Subcutaneous adipose tissue (tissue), 4 donors: Measurements from ENCODE around the gene CORO1C. TPM values are rescaled to one million over a fixed set of nuclear protein-coding genes. Genes with fewer than 3 reads are reported as not detected.

Experiments used
- total RNA-seq, 4 donors: library from RNA; depleted of rRNA; stranded (reverse); fragments of >200 nt; gene quantifications; one replicate each; pipeline ENCODE4 v1.1.0, GENCODE V29; 2016
- TF ChIP-seq, protein P1 (sequence below): fragments of 450-650 bp; IDR thresholded peaks from one replicate; pipeline ENCODE4 v1.5.1; 2016; ENCODE audit warnings: low read depth, mild to moderate bottlenecking, control low read depth, antibody characterized with exemption, moderate library complexity

CORO1C gene
- total RNA-seq, 4 donors from 2014 or later = 151 to 320 (median 199) TPM

DNA sequence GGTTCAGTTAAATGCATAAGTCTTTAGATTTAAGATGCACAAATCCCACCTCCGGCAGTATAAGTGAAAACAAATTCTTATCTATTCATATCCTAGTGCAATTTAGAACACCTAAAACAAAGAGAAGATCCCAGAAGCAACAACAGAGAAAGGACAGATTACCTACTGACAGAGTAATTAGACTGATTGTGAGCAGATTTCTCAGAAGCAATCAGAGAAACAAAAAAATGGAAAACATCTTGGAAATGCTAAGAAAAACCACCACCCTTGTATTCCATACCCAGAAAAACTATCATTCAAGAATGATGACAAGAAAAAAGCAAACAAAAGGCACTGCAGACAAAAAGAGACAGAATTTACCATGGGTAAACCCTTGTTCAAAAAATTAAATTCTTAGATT is 50.0 kb downstream of the CORO1C start:
- TF ChIP-seq, protein P1, sequence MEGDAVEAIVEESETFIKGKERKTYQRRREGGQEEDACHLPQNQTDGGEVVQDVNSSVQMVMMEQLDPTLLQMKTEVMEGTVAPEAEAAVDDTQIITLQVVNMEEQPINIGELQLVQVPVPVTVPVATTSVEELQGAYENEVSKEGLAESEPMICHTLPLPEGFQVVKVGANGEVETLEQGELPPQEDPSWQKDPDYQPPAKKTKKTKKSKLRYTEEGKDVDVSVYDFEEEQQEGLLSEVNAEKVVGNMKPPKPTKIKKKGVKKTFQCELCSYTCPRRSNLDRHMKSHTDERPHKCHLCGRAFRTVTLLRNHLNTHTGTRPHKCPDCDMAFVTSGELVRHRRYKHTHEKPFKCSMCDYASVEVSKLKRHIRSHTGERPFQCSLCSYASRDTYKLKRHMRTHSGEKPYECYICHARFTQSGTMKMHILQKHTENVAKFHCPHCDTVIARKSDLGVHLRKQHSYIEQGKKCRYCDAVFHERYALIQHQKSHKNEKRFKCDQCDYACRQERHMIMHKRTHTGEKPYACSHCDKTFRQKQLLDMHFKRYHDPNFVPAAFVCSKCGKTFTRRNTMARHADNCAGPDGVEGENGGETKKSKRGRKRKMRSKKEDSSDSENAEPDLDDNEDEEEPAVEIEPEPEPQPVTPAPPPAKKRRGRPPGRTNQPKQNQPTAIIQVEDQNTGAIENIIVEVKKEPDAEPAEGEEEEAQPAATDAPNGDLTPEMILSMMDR = no peak

- TF ChIP-seq, protein P1 = no peak
Observed at GRCh38 chr12:108679106-108679681, 52.1 kb downstream of the CORO1C start.

GRCh38 chr12:108678104-108678730 is 53.1 kb downstream of the CORO1C start:
- TF ChIP-seq, protein P1 = no peak

DNA sequence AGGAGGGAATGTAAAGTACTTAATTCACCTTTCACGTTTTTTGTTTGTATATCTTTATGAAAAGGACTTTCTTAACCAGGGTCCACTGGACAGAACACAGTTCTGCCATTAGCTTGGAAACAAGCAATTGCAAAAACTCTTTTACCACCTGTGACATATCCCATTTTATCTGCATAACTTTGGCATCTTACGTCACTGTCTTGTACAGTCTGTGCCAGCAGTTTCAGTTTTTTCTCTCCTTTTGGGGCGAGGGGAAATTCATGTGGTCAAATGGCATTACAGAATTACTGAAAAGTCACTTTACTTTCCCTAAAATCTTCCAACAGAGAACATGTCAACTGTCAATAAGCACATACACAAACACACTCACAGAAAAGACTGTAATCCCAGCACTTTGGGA is 53.9 kb downstream of the CORO1C start:
- TF ChIP-seq, protein P1 = no peak

DNA sequence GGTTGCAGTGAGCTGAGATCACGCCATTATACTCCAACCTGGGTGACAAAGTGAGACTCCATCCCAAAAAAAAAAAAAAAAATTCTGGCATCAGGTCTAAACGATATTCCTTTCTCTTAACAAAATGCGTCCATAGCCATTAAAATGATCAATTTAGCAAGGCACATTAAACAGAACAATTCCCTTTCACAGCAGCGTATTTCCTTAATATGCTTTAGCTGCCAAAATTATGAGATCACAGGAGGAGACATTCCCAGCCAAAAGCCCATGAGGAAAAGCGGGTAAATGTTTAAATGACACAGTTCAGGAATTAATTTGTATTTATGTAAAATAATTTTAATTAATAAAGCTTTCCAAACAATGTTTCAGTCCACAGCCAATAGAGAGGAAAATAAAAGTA is 54.6 kb downstream of the CORO1C start:
- TF ChIP-seq, protein P1 = no peak

DNA sequence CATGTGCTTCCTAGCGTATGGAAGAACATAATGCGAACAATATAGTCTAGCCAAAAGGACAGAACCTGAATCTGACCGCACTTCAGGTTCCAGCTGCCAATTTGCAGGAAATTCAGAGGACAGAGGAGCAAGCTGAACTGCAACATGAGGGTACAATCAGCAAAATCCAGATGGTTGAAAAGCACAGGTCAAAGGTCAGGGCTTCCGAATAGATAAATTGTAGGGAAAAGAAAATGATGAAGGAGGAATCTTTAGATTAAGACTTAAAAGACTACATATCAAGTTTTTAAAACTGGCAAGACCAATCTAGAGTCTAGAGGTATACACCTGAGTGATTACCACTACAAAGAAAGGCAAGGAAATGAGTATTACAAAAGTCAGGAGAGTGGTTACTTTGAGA is 55.5 kb downstream of the CORO1C start:
- TF ChIP-seq, protein P1 = no peak

DNA sequence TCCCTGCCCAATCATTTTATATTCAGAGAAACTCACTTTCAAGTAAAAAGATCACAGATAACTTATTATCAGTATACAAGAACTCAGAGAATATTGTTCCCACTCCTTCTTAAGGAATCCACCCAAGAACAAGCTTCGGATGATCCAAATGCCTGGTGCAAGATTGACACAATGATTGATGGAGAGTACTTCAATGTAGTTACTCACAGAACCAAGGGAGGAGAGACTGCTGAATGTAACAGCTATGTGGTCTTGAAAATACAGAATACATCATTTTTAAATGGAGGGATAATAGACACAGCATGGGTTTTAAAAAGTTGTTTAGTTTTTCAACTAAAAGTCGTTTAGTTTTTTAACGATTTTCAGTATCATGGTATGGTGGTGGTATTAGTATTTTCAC is 59.3 kb downstream of the CORO1C start:
- TF ChIP-seq, protein P1 = no peak
